Activated B cell treated with CpG ODN at 0.5 μM for 24 hours (primary cell): Measurements from ENCODE around the gene CEACAM1. TPM values are rescaled to one million over a fixed set of nuclear protein-coding genes. Genes with fewer than 3 reads are reported as not detected.

Source experiments
- ATAC-seq: fragments of 200-7000 bp; cut with Tn5 transposase; one replicate; pipeline ENCODE4 v1.10.0; 2021; ENCODE audit warnings: low read depth, mild to moderate bottlenecking, moderate library complexity
- CTCF ChIA-PET: fragments of 350-600 bp; sonication (Branson Sonifier 250); formaldehyde crosslinking; loops from one replicate; lab custom pipeline; 2021; ENCODE audit warnings: antibody characterized with exemption; lab: Charles Lee
- POLR2A ChIA-PET: fragments of 350-600 bp; sonication (Branson Sonifier 250); formaldehyde crosslinking; loops from one replicate; lab custom pipeline; 2021; ENCODE audit warnings: antibody characterized with exemption; lab: Charles Lee
- DNase-seq: peaks from one replicate; pipeline ENCODE4 v3.0.0; 2022
- H3K27ac Mint-ChIP-seq: one replicate; pipeline ENCODE4 v1.8.0; 2020; ENCODE audit warnings: mixed read lengths
- H3K27me3 Mint-ChIP-seq: one replicate; pipeline ENCODE4 v1.8.0; 2021; ENCODE audit warnings: mixed read lengths
- H3K36me3 Mint-ChIP-seq: one replicate; pipeline ENCODE4 v1.8.0; 2021; ENCODE audit warnings: low read depth, mixed read lengths
- H3K4me1 Mint-ChIP-seq: one replicate; pipeline ENCODE4 v1.8.0; 2021; ENCODE audit warnings: mixed read lengths
- H3K4me3 Mint-ChIP-seq: one replicate; pipeline ENCODE4 v1.8.0; 2020; ENCODE audit warnings: mild to moderate bottlenecking, mixed read lengths
- H3K9me3 Mint-ChIP-seq: one replicate; pipeline ENCODE4 v1.8.0; 2020; ENCODE audit warnings: mixed read lengths
- intact Hi-C: fragments of 100-400 bp; cut with micrococcal nuclease; formaldehyde crosslinking; loops from one replicate; pipeline ENCODE4 v1.15.1; 2024
- total RNA-seq: library from RNA; stranded (reverse); gene quantifications from 2 replicates; pipeline ENCODE4 v1.2.3, GENCODE V29; 2022
- TF ChIP-seq, protein P1 (sequence below): fragments of 200-600 bp; IDR thresholded peaks from one replicate; pipeline ENCODE4 v1.8.0; 2022; ENCODE audit warnings: antibody characterized with exemption, mild to moderate bottlenecking

CEACAM1 gene
- total RNA-seq, 1 donor from 2014 or later: 9.4 TPM

DNA sequence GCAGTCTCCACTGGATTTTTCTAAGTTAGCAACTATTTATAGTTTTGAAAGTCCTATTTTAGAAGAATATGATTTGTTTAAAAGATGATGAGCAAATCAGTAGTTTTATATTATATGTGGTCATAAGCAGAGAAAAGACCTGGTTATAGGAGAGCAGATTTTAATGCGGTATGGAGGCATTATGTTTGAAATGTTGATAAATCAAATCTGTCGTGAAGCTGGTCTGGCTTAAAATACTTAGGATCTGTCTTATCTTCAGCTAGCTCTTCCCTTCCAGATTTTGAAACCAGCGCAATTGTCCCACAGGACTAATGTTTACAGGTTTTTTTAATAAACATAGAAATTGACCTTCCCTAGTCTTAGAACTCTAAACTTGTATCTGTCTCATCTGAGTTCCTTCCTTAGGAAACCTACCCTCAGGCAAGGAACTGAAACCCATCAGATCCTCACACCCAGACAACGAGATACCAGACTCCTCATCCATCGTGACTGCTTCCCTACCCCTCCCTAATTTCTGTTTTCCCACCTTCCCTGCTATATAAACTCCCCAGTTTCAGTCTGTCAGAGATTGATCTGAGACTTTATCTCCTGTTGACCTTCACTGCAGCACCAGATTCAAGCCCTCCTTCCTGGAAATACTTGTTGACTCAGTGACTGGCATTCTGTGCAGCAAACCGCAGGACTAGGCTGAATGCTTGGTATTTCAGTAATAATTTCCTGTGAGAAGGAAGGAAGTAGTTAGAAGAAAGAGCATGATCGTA, 47.8 kb downstream of the CEACAM1 start:
- ChIA-PET POLR2A (no interaction called here), CTCF (no interaction called here)
- Mint-ChIP-seq H3K36me3 (no peaks in the 10 kb centered on the region), H3K27ac (peak overlapping the region; percentile 13), H3K27me3 (no peaks in the 10 kb centered on the region), H3K9me3 (no peaks in the 10 kb centered on the region), H3K4me3 (peak overlapping the region; percentile 17), H3K4me1 (peaks cover 16% of the 10 kb centered on the region)
- TF ChIP-seq, protein P1, sequence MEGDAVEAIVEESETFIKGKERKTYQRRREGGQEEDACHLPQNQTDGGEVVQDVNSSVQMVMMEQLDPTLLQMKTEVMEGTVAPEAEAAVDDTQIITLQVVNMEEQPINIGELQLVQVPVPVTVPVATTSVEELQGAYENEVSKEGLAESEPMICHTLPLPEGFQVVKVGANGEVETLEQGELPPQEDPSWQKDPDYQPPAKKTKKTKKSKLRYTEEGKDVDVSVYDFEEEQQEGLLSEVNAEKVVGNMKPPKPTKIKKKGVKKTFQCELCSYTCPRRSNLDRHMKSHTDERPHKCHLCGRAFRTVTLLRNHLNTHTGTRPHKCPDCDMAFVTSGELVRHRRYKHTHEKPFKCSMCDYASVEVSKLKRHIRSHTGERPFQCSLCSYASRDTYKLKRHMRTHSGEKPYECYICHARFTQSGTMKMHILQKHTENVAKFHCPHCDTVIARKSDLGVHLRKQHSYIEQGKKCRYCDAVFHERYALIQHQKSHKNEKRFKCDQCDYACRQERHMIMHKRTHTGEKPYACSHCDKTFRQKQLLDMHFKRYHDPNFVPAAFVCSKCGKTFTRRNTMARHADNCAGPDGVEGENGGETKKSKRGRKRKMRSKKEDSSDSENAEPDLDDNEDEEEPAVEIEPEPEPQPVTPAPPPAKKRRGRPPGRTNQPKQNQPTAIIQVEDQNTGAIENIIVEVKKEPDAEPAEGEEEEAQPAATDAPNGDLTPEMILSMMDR: no peak
- no peak for DNase-seq
- ATAC-seq: peak; percentile 49
- intact Hi-C loops: loop anchor here (2.0 kb wide), 1 partner anchor 14 kb away; no protein-coding TSS in a partner anchor

DNA sequence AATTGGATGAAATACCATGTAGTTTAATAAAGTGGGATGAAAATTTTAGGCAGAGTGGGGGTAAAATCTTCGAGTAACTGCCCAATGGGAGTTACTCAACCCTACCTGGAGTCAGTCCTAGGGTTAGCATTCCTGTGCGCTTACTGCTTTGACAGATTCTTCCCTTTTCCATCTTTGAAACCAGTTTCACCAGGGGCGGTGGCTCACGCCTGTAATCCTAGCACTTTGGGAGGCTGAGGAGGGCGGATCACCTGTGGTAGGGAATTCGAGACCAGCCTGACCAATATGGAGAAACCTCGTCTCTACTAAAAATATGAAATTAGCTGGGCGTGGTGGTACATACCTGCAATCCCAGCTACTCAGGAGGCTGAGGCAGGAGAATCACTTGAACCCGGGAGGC, 48.5 kb downstream of the CEACAM1 start:
- ATAC-seq (no peak), DNase-seq (no peak)
- ChIA-PET POLR2A (no interaction called here), CTCF (no interaction called here)
- H3K36me3 Mint-ChIP-seq: no peaks in the 10 kb centered on the region
- H3K4me1 Mint-ChIP-seq: peaks cover 16% of the 10 kb centered on the region
- no peak overlapping the region for H3K4me3 Mint-ChIP-seq
- TF ChIP-seq, protein P1: no peak
- H3K27me3 Mint-ChIP-seq: no peaks in the 10 kb centered on the region
- no peaks in the 10 kb centered on the region for H3K9me3 Mint-ChIP-seq
- intact Hi-C loops: loop anchor here (2.0 kb wide), 1 partner anchor 13 kb away; no protein-coding TSS in a partner anchor
- no peak overlapping the region for H3K27ac Mint-ChIP-seq

DNA sequence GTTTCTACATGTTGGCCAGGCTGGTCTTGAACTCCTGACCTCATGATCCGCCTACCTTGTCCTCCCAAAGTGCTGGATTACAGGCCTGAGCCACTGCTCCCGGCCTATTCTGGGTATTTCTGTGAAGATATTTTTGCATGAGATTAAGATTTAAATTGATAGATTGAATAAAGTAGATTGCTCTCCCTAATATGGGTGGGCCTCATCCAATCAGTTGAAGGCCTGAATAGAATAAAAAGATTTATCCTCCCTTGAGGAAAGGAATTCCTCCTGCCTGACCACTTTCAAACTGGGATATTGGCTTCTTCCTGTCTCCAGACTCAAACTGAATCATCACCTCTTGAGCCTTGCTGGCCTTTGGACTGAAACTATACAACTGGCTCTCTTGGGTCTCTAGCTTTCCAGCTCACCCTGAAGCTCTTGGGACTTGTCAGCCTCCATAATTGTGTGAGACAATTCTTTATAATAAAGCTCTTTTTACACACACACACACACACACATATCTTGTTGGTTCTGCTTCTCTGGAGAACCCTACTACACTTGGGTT, 49.4 kb downstream of the CEACAM1 start:
- Mint-ChIP-seq H3K27ac (no peak overlapping the region), H3K4me3 (no peak overlapping the region), H3K36me3 (no peaks in the 10 kb centered on the region), H3K9me3 (no peaks in the 10 kb centered on the region), H3K27me3 (no peaks in the 10 kb centered on the region), H3K4me1 (peaks cover 16% of the 10 kb centered on the region)
- TF ChIP-seq, protein P1: no peak
- intact Hi-C loops: no loop called here
- POLR2A ChIA-PET: interaction anchor here (0.7 kb wide), 1 partner anchor 30 kb away, joined by 5 read pairs; no protein-coding TSS in a partner anchor
- ATAC-seq (no peak), DNase-seq (no peak)
- CTCF ChIA-PET: no interaction called here

DNA sequence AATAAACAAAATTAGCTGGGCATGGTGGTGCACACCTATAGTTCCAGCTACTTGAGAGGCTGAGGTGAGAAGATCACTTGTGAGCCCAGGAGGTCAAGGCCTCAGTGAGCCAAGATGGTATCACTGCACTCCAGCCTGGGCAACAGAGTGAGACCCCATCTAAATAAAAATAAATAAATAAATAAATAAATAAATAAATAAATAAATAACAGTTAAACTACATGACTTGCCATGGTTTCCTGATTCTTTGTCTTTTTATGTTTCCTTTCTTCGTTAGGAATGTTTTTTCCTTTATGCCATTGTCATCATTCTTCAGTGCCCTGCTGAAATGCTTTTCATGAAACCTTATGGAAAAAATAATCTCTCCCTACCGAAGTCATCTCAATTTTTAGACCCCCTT, 50.3 kb downstream of the CEACAM1 start:
- H3K4me3 Mint-ChIP-seq: no peak overlapping the region
- no peaks in the 10 kb centered on the region for H3K27me3 Mint-ChIP-seq
- no peak overlapping the region for H3K27ac Mint-ChIP-seq
- TF ChIP-seq, protein P1: no peak
- intact Hi-C loops: no loop called here
- DNase-seq (no peak), ATAC-seq (no peak)
- no peaks in the 10 kb centered on the region for H3K9me3 Mint-ChIP-seq
- H3K36me3 Mint-ChIP-seq: no peaks in the 10 kb centered on the region
- ChIA-PET POLR2A (interaction anchor here (0.6 to 0.7 kb wide), 2 partner anchors 14 to 726 kb away, joined by 4 read pairs; no protein-coding TSS in a partner anchor), CTCF (no interaction called here)
- peaks cover 16% of the 10 kb centered on the region for H3K4me1 Mint-ChIP-seq

DNA sequence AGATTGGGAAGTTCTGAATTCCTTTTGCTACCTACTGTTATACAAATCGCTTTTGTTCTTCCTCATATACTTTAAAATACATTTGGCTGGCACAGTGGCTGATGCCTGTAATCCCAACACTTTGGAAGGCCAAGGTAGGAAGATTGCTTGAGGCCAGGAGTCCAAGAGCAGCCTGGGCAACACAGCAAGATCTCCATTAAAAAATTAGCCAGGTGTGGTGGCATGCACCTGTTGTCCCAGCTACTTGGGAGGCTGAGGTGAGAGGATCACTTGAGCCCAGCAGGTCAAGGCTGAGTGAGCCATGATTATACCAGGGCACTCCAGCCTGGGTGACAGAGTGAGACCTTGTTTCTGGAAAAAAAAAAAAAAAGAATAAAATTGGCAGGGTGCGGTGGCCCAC, 51.2 kb downstream of the CEACAM1 start:
- Mint-ChIP-seq H3K9me3 (no peaks in the 10 kb centered on the region), H3K4me1 (peaks cover 16% of the 10 kb centered on the region), H3K4me3 (no peak overlapping the region), H3K36me3 (no peaks in the 10 kb centered on the region), H3K27ac (no peak overlapping the region), H3K27me3 (no peaks in the 10 kb centered on the region)
- ATAC-seq: no peak
- ChIA-PET CTCF (no interaction called here), POLR2A (no interaction called here)
- intact Hi-C loops: no loop called here
- TF ChIP-seq, protein P1: no peak
- DNase-seq: no peak
